NCI-H1105 (cell line): ENCODE data around the gene GCNT2.
"Not testable (repeated sequence)": the region's sequence is repeated elsewhere in the genome, so short reads cannot be mapped to it uniquely, and the experiment has no call there.

ENCODE experiments used
- DNase-seq: peaks from one replicate; lab custom pipeline; 2025; lab: John Stamatoyannopoulos, UW

Gene GCNT2

DNA sequence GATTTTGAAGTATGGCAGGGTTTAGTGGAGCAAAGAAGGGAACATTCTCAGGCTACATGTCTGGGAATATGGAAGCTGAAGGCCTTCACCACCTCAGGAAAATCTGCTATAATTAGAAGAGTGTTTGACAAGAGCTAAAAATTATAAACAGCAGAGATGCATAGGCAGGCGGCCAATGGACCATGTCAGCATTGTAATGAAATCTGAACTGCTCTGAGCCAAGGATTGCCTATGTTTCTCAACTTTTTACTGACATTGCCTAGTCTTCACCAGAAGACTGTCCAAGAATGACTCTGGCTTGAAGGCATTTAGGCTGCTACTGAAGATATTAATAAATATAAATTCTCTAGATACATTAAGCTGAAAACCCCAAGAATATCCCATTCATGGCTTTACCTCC lies 89.1 kb downstream of the GCNT2 start:
- DNase-seq = no peak

DNA sequence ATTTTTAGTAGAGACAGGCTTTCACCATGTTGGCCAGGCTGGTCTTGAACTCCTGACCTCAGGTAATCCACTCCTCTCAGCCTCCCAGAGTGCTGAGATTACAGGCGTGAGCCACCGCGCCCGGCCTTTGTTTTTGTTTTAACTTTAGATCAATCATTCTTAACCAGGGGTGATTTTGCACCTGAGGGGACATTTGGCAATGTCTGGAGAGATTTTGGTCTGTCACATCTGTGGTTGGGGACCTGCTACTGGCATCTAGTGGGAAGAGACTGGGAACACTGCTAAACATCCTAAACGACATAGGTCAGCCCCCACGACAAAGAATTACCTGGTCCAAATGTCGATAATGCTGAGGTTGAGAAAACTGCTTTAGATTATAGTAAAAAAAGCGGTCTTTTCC lies 91.0 kb downstream of the GCNT2 start:
- no peak for DNase-seq

DNA sequence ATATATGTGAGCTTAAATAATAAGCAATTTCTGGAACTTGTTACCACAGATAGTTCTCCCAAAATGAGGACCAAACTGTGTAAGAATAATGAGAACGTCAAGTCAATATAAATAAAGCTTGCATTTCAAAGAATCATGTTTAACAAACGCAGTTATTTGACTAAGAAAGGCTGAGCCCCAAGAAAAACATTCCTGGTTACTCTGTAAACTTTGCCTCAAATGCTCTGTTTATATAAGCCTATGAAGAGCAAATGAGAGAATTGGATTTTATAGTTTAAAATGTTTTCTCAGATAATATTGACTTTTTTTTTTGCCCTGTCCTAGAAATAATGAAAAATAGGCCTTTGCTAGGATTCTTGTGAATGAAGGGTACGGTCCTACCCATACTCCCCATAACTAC lies 91.9 kb downstream of the GCNT2 start:
- DNase-seq = no peak

DNA sequence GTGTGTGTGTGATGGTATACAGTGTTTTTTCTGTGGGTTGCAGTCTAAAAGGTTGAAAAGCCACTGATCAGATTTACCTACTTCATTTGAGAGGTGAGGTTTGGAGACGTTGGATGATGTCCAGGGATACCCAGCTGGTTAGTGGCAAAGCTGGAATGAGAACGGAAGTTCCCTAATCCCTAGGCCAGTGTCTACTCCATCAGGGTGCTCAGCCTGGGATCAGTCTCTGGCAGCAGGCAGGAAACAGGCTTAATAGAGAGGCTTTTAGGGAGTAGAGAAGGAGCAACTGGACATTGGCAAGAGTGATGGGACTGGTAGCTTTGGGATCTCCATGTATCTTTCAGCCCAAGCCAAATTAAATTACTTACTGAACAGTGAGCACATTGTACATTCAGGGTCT lies 92.6 kb downstream of the GCNT2 start:
- DNase-seq = no peak

DNA sequence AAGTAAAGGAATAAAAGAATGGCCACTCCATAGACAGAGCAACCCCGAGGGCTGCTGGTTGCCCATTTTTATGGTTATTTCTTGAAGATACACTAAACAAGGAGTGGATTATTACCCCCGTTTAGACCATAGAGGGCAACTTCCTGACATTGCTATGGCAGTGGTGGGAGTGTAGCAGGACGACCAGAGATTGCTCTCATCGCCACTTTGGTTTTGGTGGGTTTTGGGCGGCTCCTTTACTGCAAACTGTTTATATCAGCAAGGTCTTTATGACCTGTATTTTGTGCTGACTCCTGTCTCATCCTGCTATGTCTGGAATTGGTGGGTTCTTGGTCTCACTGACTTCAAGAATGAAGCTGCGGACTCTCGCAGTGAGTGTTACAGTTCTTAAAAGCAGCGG lies 94.5 kb downstream of the GCNT2 start:
- DNase-seq = no peak

DNA sequence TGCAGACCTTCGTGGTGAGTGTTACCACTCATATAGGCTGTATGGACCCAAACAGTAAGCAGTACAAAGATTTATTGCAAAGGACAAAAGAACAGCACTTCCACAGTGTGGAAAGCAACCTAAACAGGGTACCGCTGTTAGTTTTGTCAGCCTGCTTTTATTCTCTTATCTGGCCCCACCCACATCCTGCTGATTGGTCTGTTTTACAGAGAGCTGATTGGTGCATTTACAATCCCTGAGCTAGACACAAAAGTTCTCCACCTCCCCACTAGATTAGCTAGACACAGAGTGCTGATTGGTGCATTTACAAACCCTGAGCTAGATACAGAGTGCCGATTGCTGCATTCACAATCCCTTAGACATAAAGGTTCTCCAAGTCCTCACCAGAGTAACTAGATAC lies 95.1 kb downstream of the GCNT2 start:
- not testable (repeated sequence) for DNase-seq

DNA sequence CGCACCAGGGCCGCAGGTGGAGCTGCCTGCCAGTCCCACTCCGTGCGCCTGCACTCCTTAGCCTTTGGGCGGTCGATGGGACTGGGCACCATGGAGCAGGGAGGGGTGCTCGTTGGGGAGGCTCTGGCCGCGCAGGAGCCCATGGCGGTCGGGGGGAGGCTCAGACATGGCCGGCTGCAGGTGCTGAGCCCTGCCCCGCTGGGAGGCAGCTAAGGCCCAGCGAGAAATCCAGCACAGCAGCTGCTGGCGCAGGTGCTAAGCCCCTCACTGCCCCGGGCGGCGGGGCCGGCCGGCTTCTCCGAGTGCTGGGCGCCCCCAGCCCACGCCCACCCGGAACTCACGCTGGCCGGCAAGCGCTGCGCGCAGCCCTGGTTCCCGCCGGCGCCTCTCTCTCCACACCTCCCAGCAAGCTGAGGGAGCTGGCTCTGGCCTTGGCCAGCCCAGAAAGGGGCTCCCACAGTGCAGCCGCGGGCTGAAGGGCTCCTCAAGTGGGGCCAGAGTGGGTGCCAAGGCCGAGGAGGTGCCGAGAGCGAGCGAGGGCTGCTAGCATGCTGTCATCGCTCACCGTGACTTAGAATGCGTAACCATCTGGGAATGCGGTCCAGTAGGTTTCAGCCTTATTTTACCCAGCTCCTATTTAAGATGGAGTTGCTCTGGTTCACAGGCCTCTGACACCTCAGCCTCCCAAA lies 96.0 kb downstream of the GCNT2 start:
- no peak for DNase-seq

DNA sequence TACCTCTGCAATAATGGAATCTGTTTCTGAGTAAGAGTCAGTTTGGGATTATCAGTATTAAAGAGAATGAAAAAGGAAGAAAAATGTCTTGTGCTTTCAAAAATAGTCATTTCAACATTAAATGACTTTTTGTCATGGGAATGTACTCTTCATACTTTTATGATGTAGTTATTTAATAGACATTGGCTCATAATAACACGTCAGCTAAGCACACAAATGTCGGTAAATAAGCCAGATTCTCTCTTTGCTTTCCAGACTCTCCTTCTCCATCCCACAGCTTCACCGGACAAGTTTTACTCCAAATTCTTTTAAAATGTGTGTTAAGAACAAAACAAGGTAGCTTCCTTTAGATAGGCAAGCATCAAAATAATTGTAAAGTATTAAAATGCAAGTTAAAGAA lies 97.3 kb downstream of the GCNT2 start:
- no peak for DNase-seq

DNA sequence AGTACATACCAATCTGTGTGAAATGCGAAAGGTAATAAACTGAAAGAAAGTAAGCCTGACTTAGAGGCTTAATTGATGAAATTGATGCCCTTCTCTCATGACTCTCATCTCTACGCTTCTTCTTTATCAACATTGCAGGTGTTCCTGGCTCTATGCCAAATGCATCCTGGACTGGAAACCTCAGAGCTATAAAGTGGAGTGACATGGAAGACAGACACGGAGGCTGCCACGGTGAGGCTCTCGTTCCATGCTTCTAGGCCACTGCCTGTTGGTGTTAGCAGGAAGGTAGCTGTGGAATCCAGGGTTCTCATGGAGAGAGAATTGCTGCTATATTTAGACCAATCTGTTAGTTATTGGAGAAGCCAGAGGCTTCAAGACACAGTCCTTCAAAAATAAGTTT lies 100.1 kb downstream of the GCNT2 start:
- peak; percentile 28 for DNase-seq

DNA sequence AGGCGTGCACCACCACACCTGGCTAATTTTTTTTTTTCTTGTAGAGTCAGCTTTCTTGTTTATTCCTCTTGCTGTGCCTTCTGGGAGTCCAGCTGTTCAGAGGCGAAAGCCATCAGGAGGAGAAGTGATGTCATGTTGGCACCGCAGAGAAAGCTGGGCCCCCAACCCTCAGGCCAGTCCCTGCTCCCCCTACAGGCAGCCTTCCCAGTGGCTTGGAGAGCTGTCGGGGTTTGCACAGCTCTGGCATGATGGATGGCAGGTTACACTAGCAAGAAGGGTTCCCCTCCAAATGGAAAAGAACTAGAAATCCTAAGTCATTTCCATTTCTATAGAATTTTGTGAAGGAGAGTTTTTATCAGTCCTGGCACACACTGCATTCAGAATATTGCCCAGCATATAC lies 100.7 kb downstream of the GCNT2 start:
- no peak for DNase-seq

DNA sequence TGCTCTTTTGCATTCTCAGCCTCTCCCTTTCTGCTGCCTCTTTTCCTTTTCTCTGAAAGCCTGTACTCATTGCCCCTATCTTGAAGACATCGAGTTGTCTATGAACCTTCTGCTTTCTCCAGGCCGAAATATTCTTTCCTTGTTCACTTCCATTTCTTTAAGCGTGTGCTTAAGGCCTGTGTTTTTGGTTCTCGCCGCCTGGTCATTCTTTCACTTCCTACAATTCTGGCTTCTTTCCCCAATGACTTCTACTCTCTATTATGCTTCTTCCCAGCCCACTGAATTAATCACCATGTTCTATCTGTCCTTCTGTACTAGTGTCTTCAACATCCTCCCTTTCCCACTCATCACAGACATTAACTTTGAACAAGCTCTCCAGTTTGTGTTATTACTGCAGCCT lies 103.7 kb downstream of the GCNT2 start:
- no peak for DNase-seq

DNA sequence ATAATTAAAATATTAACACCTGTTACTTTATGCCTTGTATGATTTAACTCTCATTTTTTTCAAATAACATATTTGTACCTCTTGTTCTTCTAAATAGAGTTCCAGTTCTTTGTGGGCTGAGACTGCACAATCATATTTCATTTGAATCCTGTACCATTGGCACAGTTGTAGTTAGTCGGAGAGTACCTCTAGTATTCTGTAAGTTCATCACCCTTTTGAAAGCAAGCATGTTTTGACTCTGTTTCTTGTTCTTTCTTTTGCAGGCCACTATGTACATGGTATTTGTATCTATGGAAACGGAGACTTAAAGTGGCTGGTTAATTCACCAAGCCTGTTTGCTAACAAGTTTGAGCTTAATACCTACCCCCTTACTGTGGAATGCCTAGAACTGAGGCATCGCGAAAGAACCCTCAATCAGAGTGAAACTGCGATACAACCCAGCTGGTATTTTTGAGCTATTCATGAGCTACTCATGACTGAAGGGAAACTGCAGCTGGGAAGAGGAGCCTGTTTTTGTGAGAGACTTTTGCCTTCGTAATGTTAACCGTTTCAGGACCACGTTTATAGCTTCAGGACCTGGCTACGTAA lies 105.1 kb downstream of the GCNT2 start:
- no peak for DNase-seq

DNA sequence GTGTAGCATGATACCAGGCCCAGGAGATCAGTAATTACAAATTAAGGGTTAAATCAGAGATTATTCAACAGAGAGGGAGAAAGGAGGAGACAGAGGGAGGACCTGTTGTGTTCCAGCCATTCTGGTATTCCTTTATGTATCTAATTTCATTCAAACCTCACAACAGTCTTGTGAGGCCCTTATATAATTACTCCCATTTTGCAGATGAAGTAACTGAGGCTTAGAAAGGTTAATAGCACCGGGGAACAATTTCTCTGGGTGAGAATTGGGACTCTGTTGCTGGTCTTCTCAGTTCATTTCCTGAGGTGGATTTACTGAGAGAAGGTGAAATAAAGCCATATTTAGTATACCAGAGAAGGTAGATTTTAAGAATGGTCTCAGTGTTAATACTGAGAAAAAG lies 106.6 kb downstream of the GCNT2 start:
- no peak for DNase-seq

DNA sequence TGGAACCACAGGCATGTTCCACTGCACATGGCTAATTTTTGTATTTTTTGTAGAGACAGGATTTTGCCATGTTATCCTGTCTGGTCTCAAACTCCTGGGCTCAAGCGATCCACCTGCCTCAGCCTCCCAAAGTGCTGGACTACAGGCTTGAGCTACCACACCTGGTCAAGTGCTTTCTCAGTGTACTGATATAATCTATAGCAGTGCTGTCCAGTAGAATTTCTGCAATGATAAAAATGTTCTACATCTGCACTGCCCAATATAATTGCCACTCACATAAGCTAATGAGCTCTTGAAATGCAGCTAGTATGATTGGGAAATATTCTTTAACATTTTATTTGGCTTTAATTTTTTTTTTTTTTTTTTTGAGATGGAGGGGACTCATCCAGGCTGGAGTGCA lies 109.0 kb downstream of the GCNT2 start:
- no peak for DNase-seq

DNA sequence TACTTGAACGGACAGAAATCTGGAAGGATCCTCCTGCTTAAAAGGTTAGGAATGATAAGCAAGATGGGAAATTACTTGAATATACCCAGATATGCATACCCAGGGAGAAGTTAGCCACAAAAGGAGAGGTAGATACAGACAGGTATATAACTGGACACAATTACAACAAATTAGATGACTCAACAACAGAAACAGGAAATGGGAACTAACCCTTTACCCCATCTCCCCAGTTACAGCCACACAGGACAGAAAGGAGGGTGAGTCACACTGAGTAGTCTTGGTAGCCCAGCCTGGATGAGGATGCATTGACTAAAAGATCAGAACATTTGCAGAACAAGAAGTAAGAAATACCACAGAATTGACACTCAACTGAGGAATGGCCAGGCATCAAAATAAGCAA lies 112.1 kb downstream of the GCNT2 start:
- no peak for DNase-seq

DNA sequence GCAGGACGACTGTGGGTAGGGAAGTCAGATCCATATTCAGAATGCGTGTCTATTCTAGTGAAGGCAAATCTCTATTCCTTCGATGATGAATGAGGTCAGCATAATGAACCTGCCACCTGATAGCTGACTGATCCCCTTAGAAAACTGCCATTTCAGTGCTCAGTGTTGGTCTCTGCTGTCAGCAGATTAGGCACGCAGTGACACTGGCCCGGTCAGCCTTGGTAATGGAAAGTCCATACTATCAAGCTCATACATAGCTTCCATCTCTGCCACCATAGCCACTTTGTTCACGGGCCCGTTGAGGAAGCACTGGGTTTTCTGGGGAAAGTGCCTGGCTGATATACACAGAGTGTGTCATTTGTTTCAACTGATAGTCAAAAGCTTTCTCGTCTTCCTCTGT lies 119.3 kb downstream of the GCNT2 start:
- no peak for DNase-seq

DNA sequence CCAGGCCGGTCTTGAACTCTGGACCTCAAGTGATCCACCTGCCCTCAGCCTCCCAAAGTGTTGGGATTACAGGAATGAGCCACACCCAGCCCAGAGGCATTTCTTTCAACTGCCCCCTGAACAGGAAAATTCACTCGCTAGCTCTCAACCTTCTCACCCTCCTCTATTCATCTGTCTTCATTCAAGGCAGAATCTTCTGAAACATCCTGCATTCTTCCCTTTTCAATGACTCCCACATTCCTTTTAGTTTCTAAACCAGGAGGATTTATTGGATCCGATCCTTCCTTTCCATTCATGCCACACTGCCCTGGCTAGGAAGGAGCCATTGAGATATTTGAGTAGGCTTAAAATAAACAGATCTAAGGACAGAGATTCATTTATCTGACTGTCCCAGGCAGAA lies 120.4 kb downstream of the GCNT2 start:
- no peak for DNase-seq

DNA sequence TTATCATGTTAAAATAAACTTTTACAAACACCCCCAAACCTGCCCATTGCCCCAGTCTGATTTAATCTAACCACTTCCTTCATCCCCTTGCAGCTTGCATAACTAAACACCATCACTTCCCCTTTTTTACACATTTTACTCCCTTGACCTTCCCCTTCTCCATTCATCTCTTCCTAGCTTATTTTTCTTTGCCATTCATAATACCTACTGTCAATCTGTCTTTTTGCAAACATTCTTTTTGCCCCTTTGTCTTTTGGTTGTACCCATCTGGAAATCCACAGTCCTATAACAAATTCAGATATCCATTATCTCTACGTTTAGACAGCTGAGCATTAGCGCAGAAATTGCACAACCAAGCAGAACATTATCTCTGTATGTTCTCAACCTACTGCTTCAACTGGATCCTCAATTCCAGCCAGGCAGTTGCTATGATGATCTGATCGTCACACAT lies 122.1 kb downstream of the GCNT2 start:
- DNase-seq = no peak

DNA sequence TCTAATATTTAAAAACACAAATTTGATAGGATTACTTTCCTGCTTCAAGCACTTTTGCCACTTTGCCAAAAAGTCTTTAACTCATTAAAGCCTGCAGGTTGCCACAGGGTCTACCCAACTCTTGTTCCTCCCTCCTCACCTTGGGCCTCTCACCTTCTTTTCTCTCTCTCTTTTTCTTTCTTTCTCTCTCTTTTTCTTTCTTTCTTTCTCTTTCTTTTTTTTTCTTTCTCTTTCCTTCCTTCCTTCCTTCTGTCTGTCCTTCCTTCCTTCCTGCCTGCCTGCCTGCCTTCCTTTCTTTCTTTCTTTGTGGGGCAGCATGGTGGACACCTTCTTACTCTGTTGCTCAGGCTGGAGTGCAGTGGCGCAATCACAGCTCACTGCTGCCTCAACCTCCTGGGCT lies 123.1 kb downstream of the GCNT2 start:
- no peak for DNase-seq

DNA sequence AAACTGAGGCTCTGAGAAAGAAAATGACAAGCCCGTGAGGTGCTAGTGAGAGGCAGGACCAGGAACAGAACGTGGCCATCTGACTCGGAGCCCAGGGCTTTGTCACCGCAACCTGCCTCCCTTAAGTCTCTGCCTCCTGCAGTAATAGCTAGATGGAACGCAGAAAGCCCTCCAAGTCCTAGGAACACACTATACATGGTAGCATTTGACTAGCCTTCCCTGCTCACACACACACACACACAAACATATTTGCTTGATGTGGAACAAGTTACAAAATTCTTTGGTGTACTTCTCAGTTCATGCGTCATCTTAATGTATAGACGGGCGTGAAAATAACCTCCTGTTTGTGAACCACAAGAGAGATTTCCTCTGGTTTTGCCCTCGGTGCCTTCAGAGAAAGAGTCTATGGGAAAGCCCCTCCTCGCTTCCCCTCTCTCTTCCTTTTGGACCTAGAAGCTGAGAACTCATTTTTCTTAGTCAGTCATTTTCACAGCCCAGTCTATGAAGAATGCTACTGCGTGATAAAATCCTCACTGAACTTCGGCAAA lies 134.4 kb downstream of the GCNT2 start:
- DNase-seq = no peak

DNA sequence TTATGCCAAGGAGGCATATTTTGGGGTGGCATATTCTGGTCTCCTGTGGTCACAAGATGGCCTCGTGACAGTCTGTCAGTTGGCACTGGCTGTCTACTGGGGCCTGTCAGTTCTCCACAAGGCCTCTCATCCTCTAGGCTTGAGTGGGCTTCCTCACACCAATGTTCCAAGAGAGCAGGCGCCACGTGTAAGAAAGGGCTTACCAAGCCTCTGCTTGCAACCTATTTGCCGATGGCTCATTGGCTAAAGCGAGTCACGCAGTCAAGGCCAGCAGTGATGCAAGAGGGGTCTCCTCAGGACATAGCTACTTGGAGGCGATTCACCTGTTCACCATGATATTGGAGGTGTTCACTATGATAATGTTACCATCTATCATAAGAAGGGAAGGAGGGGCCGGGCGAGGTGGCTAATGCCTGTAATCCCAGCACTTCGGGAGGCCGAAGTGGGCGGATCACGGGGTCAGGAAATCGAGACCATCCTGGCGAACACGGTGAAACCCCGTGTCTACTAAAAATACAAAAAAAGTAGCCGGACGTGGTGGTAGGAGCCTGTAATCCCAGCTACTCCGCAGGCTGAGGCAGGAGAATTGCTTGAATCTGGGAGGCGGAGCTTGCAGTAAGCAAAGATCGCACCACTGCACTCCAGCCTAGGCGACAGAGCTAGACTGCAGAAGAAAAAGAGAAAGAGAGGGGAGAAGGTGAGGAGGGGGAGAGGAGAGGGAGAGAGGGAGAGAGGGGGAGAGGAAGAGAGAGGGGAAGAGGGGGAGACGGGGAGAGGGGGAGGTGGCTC lies 138.0 kb downstream of the GCNT2 start:
- no peak for DNase-seq

DNA sequence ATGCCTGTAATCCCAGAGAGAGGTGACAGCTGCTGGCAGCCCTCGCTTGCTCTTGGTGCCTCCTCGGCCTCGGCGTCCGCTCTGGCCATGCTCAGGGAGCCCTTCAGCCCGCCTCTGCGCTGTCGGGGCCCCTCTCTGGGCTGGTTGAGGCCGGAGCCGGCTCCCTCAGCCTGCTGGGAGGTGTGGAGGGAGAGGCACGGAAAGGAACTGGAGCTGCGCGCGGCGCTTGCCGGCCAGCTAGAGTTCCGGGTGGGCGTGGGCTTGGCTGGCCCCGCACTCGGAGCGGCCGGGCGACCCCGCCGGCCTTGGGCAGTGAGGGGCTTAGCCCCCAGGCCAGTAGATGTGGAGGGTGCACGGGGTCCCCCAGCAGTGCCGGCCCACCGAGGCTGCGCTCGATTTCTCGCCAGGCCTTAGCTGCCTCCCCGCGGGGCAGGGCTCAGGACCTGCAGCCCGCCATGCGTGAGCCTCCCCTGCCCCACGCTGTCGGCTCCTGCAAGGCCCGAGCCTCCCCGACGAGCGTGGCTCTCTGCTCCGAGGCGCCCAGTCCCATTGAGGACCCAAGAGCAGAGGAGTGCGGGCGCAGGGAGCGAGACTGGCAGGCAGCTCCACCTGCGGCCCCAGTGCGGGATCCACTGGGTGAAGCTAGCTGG lies 138.7 kb downstream of the GCNT2 start:
- DNase-seq = peak; percentile 5
